Tibial nerve (tissue), 4 donors: Measurements from ENCODE around the gene VWA8. TPM values are rescaled to one million over a fixed set of nuclear protein-coding genes. Genes with fewer than 3 reads are reported as not detected.

Source experiments
- DNase-seq, 2 donors: peaks; one replicate each; pipeline ENCODE4 v3.0.0-alpha.2; 2019; ENCODE audit warnings: low spot score in 2 of 2
- H3K27ac ChIP-seq, 4 donors: fragments of 200-600 bp; sonication (generic) in 3 of 4; one replicate each; pipeline ENCODE4 v1.5.1; 2017 to 2019; ENCODE audit warnings: mild to moderate bottlenecking in 1 of 4
- H3K27me3 ChIP-seq, 2 donors: fragments of 200-600 bp; sonication (generic) in 1 of 2; one replicate each; pipeline versions ENCODE4 v1.5.1 to v1.6.0; 2017 to 2019
- H3K36me3 ChIP-seq, 3 donors: fragments of 200-600 bp; sonication (generic); one replicate each; pipeline ENCODE4 v1.5.1; 2018 to 2019
- H3K4me1 ChIP-seq, 4 donors: fragments of 200-600 bp; sonication (generic) in 3 of 4; one replicate each; pipeline ENCODE4 v1.5.1; 2017 to 2019
- H3K4me3 ChIP-seq, 4 donors: fragments of 200-600 bp; sonication (generic) in 3 of 4; one replicate each; pipeline ENCODE4 v1.5.1; 2017 to 2019; ENCODE audit warnings: mild to moderate bottlenecking in 1 of 4, moderate library complexity in 1 of 4
- H3K9me3 ChIP-seq, 4 donors: fragments of 200-600 bp; sonication (generic) in 3 of 4; one replicate each; pipeline ENCODE4 v1.5.1; 2017 to 2019
- CTCF ChIP-seq, 5 experiments: fragments of 200-600 bp in 3 of 5; fragments of 450-650 bp in 2 of 5; sonication (generic) in 3 of 5; IDR thresholded peaks; one replicate each; pipeline ENCODE4 v1.5.1; 2016 to 2019; ENCODE audit warnings: antibody characterized with exemption in 5 of 5, mild to moderate bottlenecking in 3 of 5, moderate library complexity in 2 of 5
- EP300 ChIP-seq, 2 donors: sonication (generic); formaldehyde crosslinking; IDR thresholded peaks; one replicate each; pipeline ENCODE4 v1.6.1; 2017; ENCODE audit warnings: antibody characterized with exemption in 2 of 2, mild to moderate bottlenecking in 1 of 2
- POLR2A ChIP-seq, 2 donors: fragments of 450-650 bp; IDR thresholded peaks; one replicate each; pipeline ENCODE4 v1.6.1; 2017; ENCODE audit warnings: antibody characterized with exemption in 2 of 2, mild to moderate bottlenecking in 2 of 2, moderate library complexity in 2 of 2
- WGBS, 2 donors: methylation state at CpG; one replicate each; pipeline ENCODE4 v1.1.5; 2018; 5-methylcytosine and 5-hydroxymethylcytosine counted together
- total RNA-seq, 4 donors: library from RNA; depleted of rRNA; stranded (reverse); fragments of >200 nt; gene quantifications; one replicate each; pipeline ENCODE4 v1.1.0, GENCODE V29; 2016

VWA8 gene
- total RNA-seq, 4 donors from 2014 or later, result 20.8 to 36.9 (median 22.4) TPM

- no peaks in the 10 kb centered on the region for H3K27me3 ChIP-seq
- H3K27ac ChIP-seq, result peak overlapping the region in 2 of 4 donors; percentile 5 to 12
- H3K4me1 ChIP-seq, result peaks cover 0 to 27% (median 2%) of the 10 kb centered on the region in 4 donors
- DNase-seq, result no peak
- WGBS, 2 donors, result 59 to 64% methylated on average over 6 of the region's 6 CpGs
- no peak overlapping the region for H3K4me3 ChIP-seq
- H3K9me3 ChIP-seq, result no peaks in the 10 kb centered on the region
- TF ChIP-seq EP300 (IDR thresholded peaks at IDR 0.05) (no peak), POLR2A (IDR thresholded peaks at IDR 0.05) (no peak), CTCF (IDR thresholded peaks at IDR 0.05) (no peak)
- H3K36me3 ChIP-seq, result no peaks in the 10 kb centered on the region
These were observed 175.3 kb downstream of the VWA8 start for GRCh38 chr13:41785402-41786172.

GRCh38 chr13:41782086-41782485 lies 178.8 kb downstream of the VWA8 start:
- Histone ChIP-seq H3K27me3 (no peaks in the 10 kb centered on the region), H3K36me3 (peaks cover 0 to 5% (median 0%) of the 10 kb centered on the region in 3 donors), H3K4me3 (no peak overlapping the region), H3K4me1 (peaks cover 0 to 31% (median 2%) of the 10 kb centered on the region in 4 donors), H3K9me3 (no peaks in the 10 kb centered on the region), H3K27ac (peak overlapping the region in 1 of 4 donors; percentile 37)
- TF ChIP-seq POLR2A (IDR thresholded peaks at IDR 0.05) (no peak), EP300 (IDR thresholded peaks at IDR 0.05) (no peak)
- 38 to 52% methylated on average over 1 of the region's 1 CpG for WGBS, 2 donors
- no peak for DNase-seq

- 56 to 57% methylated on average over 5 of the region's 5 CpGs for WGBS, 2 donors
- no peak for TF ChIP-seq CTCF (IDR thresholded peaks at IDR 0.05)
- Histone ChIP-seq H3K36me3 (peaks cover 0 to 6% (median 0%) of the 10 kb centered on the region in 3 donors), H3K27ac (no peak overlapping the region), H3K9me3 (no peaks in the 10 kb centered on the region), H3K4me3 (no peak overlapping the region), H3K27me3 (no peaks in the 10 kb centered on the region), H3K4me1 (peaks cover 0 to 30% (median 2%) of the 10 kb centered on the region in 4 donors)
- no peak for DNase-seq
These were observed 179.9 kb downstream of the VWA8 start for GRCh38 chr13:41780715-41781706.

GRCh38 chr13:41775251-41775650 lies 185.7 kb downstream of the VWA8 start:
- no peak for DNase-seq
- H3K36me3 ChIP-seq, result peaks cover 0 to 6% (median 0%) of the 10 kb centered on the region in 3 donors
- H3K27ac ChIP-seq, result no peak overlapping the region
- H3K4me3 ChIP-seq, result no peak overlapping the region
- TF ChIP-seq POLR2A (IDR thresholded peaks at IDR 0.05), result no peak
- no peak for TF ChIP-seq EP300 (IDR thresholded peaks at IDR 0.05)
- TF ChIP-seq CTCF (IDR thresholded peaks at IDR 0.05), result no peak
- WGBS, 2 donors, result 62 to 78% methylated on average over 2 of the region's 2 CpGs
- H3K4me1 ChIP-seq, result peaks cover 0 to under 1% (median 0%) of the 10 kb centered on the region in 4 donors
- no peaks in the 10 kb centered on the region for H3K27me3 ChIP-seq
- H3K9me3 ChIP-seq, result no peaks in the 10 kb centered on the region

GRCh38 chr13:41774605-41775218 lies 186.2 kb downstream of the VWA8 start:
- no peak for DNase-seq
- Histone ChIP-seq H3K4me3 (no peak overlapping the region), H3K9me3 (no peaks in the 10 kb centered on the region), H3K27me3 (no peaks in the 10 kb centered on the region), H3K36me3 (peaks cover 0 to 6% (median 0%) of the 10 kb centered on the region in 3 donors), H3K4me1 (no peaks in the 10 kb centered on the region), H3K27ac (no peak overlapping the region)
- no peak for TF ChIP-seq CTCF (IDR thresholded peaks at IDR 0.05)
- TF ChIP-seq POLR2A (IDR thresholded peaks at IDR 0.05), result no peak
- no peak for TF ChIP-seq EP300 (IDR thresholded peaks at IDR 0.05)
